Skin epidermis (tissue), 12 donors: Measurements from ENCODE around the gene SLC2A5.
"Not testable (repeated sequence)": the region's sequence is repeated elsewhere in the genome, so short reads cannot be mapped to it uniquely, and the experiment has no call there.

ENCODE experiments used
- H3K27ac ChIP-seq, 21 experiments: fragments of 200-600 bp; sonication (generic) in 11 of 21; one replicate each; pipeline ENCODE4 v1.5.0; 2020; ENCODE audit warnings: mild to moderate bottlenecking in 3 of 21, inconsistent platforms in 2 of 21, moderate library complexity in 2 of 21
- H3K4me3 ChIP-seq, 7 experiments: fragments of 200-600 bp; sonication (generic) in 2 of 7; one replicate each; pipeline ENCODE4 v1.5.0; 2020; ENCODE audit warnings: inconsistent platforms in 2 of 7, mild to moderate bottlenecking in 2 of 7, moderate library complexity in 1 of 7

The SLC2A5 gene

GRCh38 chr1:9093996-9094595 lies 24.7 kb upstream of the SLC2A5 start:
- not testable (repeated sequence) for H3K4me3 ChIP-seq, H3K27ac ChIP-seq

GRCh38 chr1:9093581-9093980 lies 24.1 kb upstream of the SLC2A5 start:
- Histone ChIP-seq H3K27ac (no peak overlapping the region), H3K4me3 (no peak overlapping the region)

- Histone ChIP-seq H3K4me3 (no peak overlapping the region), H3K27ac (no peak overlapping the region)
These were observed 23.7 kb upstream of the SLC2A5 start for GRCh38 chr1:9093091-9093490.

GRCh38 chr1:9088807-9089206 lies 19.4 kb upstream of the SLC2A5 start:
- Histone ChIP-seq H3K27ac (no peak overlapping the region), H3K4me3 (no peak overlapping the region)

GRCh38 chr1:9087411-9088125 lies 18.1 kb upstream of the SLC2A5 start:
- Histone ChIP-seq H3K27ac (no peak overlapping the region), H3K4me3 (no peak overlapping the region)

- H3K4me3 ChIP-seq = no peak overlapping the region
- peak overlapping the region in 2 of 21 experiments; percentile 19 to 52 for H3K27ac ChIP-seq
These were observed 17.4 kb upstream of the SLC2A5 start for GRCh38 chr1:9086796-9087195.

GRCh38 chr1:9086045-9086444 lies 16.6 kb upstream of the SLC2A5 start:
- H3K27ac ChIP-seq = peak overlapping the region in 9 of 21 experiments; percentile 10 to 59 (median 38)
- H3K4me3 ChIP-seq = no peak overlapping the region

- Histone ChIP-seq H3K27ac (peak overlapping the region in 12 of 21 experiments; percentile 19 to 67 (median 43)), H3K4me3 (no peak overlapping the region)
These were observed 16.0 kb upstream of the SLC2A5 start for GRCh38 chr1:9085306-9085940.

- H3K27ac ChIP-seq = peak overlapping the region in 13 of 21 experiments; percentile 8 to 67 (median 33)
- H3K4me3 ChIP-seq = no peak overlapping the region
These were observed 15.5 kb upstream of the SLC2A5 start for GRCh38 chr1:9084906-9085305.

- Histone ChIP-seq H3K27ac (no peak overlapping the region), H3K4me3 (no peak overlapping the region)
These were observed 12.0 kb upstream of the SLC2A5 start for GRCh38 chr1:9081473-9081872.

GRCh38 chr1:9080705-9081291 lies 11.4 kb upstream of the SLC2A5 start:
- H3K27ac ChIP-seq = no peak overlapping the region
- no peak overlapping the region for H3K4me3 ChIP-seq

GRCh38 chr1:9079988-9080704 lies 10.7 kb upstream of the SLC2A5 start:
- H3K27ac ChIP-seq = no peak overlapping the region
- no peak overlapping the region for H3K4me3 ChIP-seq

- no peak overlapping the region for H3K27ac ChIP-seq
- H3K4me3 ChIP-seq = no peak overlapping the region
These were observed 9.5 kb upstream of the SLC2A5 start for GRCh38 chr1:9078752-9079500.

- Histone ChIP-seq H3K27ac (no peak overlapping the region), H3K4me3 (no peak overlapping the region)
These were observed 8.7 kb upstream of the SLC2A5 start for GRCh38 chr1:9078015-9078751.

- H3K27ac ChIP-seq = peak overlapping the region in 1 of 21 experiments; percentile 46
- no peak overlapping the region for H3K4me3 ChIP-seq
These were observed 5.6 kb upstream of the SLC2A5 start for GRCh38 chr1:9075022-9075421.

GRCh38 chr1:9073143-9073542 lies 3.7 kb upstream of the SLC2A5 start:
- no peak overlapping the region for H3K27ac ChIP-seq
- no peak overlapping the region for H3K4me3 ChIP-seq

- no peak overlapping the region for H3K4me3 ChIP-seq
- H3K27ac ChIP-seq = peak overlapping the region in 6 of 21 experiments; percentile 34 to 66 (median 37)
These were observed 2.3 kb upstream of the SLC2A5 start for GRCh38 chr1:9071554-9072235.

GRCh38 chr1:9070486-9070885 lies 1.1 kb upstream of the SLC2A5 start:
- peak overlapping the region in 9 of 21 experiments; percentile 22 to 84 (median 48) for H3K27ac ChIP-seq
- H3K4me3 ChIP-seq = no peak overlapping the region
